Neutrophil (primary cell): ENCODE results near the gene TLCD3A.
A peak's percentile ranks its signal among the peaks of the same experiment; 100 is the strongest.
"Not testable (repeated sequence)": the region's sequence is repeated elsewhere in the genome, so short reads cannot be mapped to it uniquely, and the experiment has no call there.

ENCODE experiments used
- H3K27ac ChIP-seq: fragments of 200-600 bp; sonication (generic); 2 replicates; pipeline ENCODE4 v1.5.1; 2016; ENCODE audit warnings: mild to moderate bottlenecking, moderate library complexity
- H3K27me3 ChIP-seq: fragments of 200-600 bp; sonication (generic); 2 replicates; pipeline ENCODE4 v1.6.0; 2016; ENCODE audit warnings: mild to moderate bottlenecking
- H3K36me3 ChIP-seq: fragments of 200-600 bp; sonication (generic); 2 replicates; pipeline ENCODE4 v1.5.1; 2017
- H3K4me1 ChIP-seq, 2 experiments: fragments of 200-600 bp in 1 of 2; sonication (generic) in 1 of 2; 1 replicate in 1 of 2; 2 replicates in 1 of 2; pipeline versions ENCODE4 v1.5.1 to v1.6.1; 2013 to 2016; ENCODE audit warnings: low read depth in 1 of 2, low read length in 1 of 2, mild to moderate bottlenecking in 1 of 2, moderate library complexity in 1 of 2; ENCODE audit not compliant: control insufficient read depth in 1 of 2, insufficient read depth in 1 of 2
- H3K4me3 ChIP-seq, 2 experiments: fragments of 200-600 bp in 1 of 2; sonication (generic) in 1 of 2; 1 replicate in 1 of 2; 2 replicates in 1 of 2; pipeline ENCODE4 v1.5.1; 2013 to 2016; ENCODE audit warnings: low read depth in 1 of 2, low read length in 1 of 2, mild to moderate bottlenecking in 1 of 2, moderate library complexity in 1 of 2
- H3K9me3 ChIP-seq: fragments of 200-600 bp; sonication (generic); 2 replicates; pipeline ENCODE4 v1.5.1; 2016
- TF ChIP-seq, protein P1 (sequence below): fragments of 200-600 bp; sonication (generic); IDR thresholded peaks from 2 replicates; pipeline ENCODE4 v1.5.1; 2016; ENCODE audit warnings: antibody characterized with exemption

TLCD3A gene

DNA sequence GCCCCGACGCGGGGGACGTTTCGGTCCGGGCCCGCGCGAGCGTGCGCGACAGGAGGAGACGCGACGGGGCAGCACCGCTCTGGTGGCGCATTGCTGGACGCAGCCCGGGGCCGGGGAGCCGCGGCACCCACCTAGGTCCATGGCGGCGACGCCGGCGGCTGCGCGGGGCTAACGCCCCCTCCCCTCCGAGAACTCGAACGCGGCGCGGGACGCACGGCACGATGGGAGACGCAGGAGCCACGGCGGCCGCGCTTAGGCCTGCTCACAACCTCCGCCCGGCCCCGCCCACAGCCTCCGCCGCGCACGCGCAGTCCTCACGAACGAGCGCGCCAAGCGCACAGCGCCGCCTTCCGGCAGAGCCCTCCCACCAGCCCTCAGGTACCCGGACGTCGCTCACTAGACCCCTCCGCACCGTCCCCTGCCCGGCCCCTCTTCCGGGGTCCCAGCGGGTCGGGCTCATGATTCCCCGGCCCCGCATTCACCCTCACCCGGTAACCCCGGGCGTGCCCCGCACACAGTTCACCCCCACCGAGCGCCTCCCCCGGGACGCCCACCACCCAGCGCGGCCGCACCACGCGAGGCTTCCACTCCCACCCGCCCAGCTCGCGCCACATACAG, 19.7 kb downstream of the TLCD3A start, which contains the start of gene GEMIN4:
Gene GEMIN4, minus strand, starts transcription at position 263 of the 618 bp plus-strand sequence. Its CDS starts 122 bp downstream, at position 141.
- peaks cover 19 to 21% of the 10 kb centered on the region in 2 experiments for H3K4me1 ChIP-seq
- H3K27ac ChIP-seq = peak within 1 kb of the TSS; percentile 82
- H3K9me3 ChIP-seq = no peaks in the 10 kb centered on the region
- H3K4me3 ChIP-seq = peak within 1 kb of the TSS; percentile 77 to 94
- no peaks in the 10 kb centered on the region for H3K27me3 ChIP-seq
- H3K36me3 ChIP-seq = peaks cover 9% of the 10 kb centered on the region
- TF ChIP-seq, protein P1, sequence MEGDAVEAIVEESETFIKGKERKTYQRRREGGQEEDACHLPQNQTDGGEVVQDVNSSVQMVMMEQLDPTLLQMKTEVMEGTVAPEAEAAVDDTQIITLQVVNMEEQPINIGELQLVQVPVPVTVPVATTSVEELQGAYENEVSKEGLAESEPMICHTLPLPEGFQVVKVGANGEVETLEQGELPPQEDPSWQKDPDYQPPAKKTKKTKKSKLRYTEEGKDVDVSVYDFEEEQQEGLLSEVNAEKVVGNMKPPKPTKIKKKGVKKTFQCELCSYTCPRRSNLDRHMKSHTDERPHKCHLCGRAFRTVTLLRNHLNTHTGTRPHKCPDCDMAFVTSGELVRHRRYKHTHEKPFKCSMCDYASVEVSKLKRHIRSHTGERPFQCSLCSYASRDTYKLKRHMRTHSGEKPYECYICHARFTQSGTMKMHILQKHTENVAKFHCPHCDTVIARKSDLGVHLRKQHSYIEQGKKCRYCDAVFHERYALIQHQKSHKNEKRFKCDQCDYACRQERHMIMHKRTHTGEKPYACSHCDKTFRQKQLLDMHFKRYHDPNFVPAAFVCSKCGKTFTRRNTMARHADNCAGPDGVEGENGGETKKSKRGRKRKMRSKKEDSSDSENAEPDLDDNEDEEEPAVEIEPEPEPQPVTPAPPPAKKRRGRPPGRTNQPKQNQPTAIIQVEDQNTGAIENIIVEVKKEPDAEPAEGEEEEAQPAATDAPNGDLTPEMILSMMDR = peak; percentile 93

DNA sequence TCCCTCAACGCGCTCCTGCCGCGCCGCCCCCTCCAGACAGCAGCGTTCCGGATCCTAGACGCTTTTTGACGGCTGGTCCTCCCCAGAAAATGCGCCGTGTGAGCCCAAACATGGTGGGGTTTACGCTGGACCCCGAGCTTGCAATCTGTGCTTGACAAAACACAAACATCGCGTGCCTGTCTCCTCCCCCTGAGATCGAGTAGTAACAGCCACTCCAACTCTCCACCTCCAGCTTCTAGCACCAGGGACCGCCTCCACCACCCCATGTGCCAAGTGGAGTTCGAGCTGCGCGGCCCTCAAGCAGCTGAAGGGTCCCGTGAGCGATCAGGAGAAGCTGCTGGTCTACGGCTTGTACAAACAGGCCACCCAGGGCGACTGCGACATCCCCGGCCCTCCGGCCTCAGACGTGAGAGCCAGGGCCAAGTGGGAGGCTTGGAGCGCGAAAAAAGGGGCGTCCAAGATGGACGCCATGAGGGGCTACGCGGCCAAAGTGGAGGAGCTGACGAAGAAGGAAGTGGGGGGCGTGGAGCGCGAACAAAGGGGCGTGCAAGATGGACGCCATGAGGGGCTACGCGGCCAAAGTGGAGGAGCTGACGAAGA, 20.3 kb downstream of the TLCD3A start:
- Histone ChIP-seq H3K27ac (peak overlapping the region; percentile 82), H3K36me3 (peaks cover 3% of the 10 kb centered on the region), H3K27me3 (no peaks in the 10 kb centered on the region), H3K4me1 (peaks cover 19 to 21% of the 10 kb centered on the region in 2 experiments), H3K4me3 (peak overlapping the region; percentile 77 to 94), H3K9me3 (no peaks in the 10 kb centered on the region)
- TF ChIP-seq, protein P1 = no peak

DNA sequence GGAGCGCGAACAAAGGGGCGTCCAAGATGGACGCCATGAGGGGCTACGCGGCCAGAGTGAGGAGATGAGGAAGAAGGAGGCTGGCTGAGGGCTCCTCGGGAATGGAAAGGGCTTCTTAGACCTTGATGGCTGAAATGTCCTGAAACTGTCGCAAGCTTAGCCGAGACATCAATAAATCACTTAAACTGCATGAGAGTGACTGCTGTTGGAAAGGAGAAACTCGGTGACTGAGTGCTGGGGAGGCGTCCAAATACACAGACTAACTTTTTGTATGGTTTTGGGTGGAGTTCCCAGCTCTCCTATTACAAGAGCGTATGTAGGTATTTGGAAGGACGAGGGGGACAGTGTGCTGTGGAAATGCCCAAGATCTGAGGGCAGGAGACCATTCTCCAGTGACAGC, 21.0 kb downstream of the TLCD3A start:
- H3K4me3 ChIP-seq = no peak overlapping the region
- H3K27me3 ChIP-seq = no peaks in the 10 kb centered on the region
- peaks cover 19 to 21% of the 10 kb centered on the region in 2 experiments for H3K4me1 ChIP-seq
- H3K9me3 ChIP-seq = no peaks in the 10 kb centered on the region
- TF ChIP-seq, protein P1 = no peak
- no peak overlapping the region for H3K27ac ChIP-seq
- no peaks in the 10 kb centered on the region for H3K36me3 ChIP-seq

DNA sequence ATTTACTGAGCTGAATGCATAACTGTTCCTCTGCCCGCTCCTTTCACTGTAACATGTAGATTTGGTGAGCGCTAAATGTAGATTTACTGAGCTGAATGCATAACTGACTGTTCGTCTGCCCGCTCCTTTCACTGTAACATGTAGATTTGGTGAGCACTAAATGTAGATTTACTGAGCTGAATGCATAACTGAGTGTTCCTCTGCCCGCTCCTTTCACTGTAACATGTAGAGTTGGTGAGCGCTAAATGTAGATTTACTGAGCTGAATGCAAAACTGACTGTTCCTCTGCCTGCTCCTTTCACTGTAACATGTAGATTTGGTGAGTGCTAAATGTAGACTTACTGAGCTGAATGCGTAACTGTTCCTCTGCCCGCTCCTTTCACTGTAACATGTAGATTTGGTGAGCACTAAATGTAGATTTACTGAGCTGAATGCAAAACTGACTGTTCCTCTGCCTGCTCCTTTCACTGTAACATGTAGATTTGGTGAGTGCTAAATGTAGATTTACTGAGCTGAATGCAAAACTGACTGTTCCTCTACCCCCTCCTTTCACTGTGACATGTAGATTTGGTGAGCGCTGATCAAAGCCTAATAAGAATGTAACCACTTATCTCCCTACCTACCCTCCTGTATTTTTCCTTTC, 23.0 kb downstream of the TLCD3A start:
- H3K9me3 ChIP-seq, H3K27me3 ChIP-seq, H3K27ac ChIP-seq, H3K4me3 ChIP-seq, H3K36me3 ChIP-seq: not testable (repeated sequence)
- H3K4me1 ChIP-seq = peaks cover 19 to 21% of the 10 kb centered on the region in 2 experiments

DNA sequence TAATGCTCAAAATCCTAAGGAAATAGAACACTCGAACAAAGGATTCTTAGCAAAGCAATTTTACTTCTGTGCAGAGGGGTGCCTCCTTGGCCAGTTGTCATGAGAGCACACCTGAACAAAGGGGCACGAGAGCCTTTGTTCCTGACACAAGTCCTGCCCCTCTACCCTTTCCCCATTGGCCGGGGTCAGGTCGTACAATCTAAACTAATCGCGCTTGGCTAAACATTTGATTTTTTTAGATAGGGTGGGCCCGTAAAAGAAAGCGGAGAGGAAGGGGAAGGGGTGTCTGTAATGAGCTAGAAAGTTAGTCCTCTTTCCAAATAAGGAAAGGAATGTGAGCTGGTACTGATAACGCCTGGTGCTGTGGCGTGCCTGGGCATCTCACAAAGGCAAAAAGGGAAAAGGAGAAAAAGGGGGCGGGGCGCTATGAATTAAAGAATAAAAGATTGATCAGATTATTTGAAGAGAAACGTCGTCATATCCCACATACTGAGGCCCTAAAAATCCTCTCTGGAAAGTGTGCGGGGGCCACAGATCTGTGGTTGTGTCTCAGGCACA, 23.7 kb downstream of the TLCD3A start:
- peaks cover 13 to 16% of the 10 kb centered on the region in 2 experiments for H3K4me1 ChIP-seq
- not testable (repeated sequence) for H3K36me3 ChIP-seq, H3K27ac ChIP-seq, H3K27me3 ChIP-seq, H3K4me3 ChIP-seq, H3K9me3 ChIP-seq

DNA sequence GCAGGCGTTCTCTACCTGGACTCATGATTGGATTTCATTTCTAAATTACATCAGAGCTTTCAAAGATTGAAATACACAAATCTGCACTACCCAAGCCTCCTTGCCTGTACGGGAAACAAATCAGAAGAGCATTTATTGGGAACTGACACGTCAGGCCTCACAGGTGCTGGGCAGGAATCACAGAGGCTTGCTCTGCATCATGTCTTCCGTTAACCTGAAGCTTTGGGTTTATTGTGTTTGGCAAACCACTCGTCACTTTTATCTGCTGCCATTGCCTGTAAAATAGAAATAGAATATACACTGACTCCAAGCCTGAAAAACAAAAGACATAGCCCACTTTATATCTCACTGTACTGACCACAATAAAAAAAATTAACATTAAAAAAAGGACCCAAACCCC, 27.6 kb downstream of the TLCD3A start:
- peaks cover 24% of the 10 kb centered on the region for H3K36me3 ChIP-seq
- H3K9me3 ChIP-seq = no peaks in the 10 kb centered on the region
- H3K27ac ChIP-seq = no peak overlapping the region
- H3K27me3 ChIP-seq = no peaks in the 10 kb centered on the region
- no peak overlapping the region for H3K4me3 ChIP-seq
- no peaks in the 10 kb centered on the region for H3K4me1 ChIP-seq
- TF ChIP-seq, protein P1 = no peak
